Hepatocyte (in vitro differentiated cells): ENCODE measurements around the gene OLFML3.

ENCODE experiments used
- EZH2 ChIP-seq: fragments of 200-600 bp; sonication (generic); IDR thresholded peaks from 2 replicates; pipeline ENCODE4 v1.6.1; 2016; ENCODE audit warnings: antibody characterized with exemption, mild to moderate bottlenecking, borderline replicate concordance
- TF ChIP-seq, protein P1 (sequence below): fragments of 200-600 bp; sonication (generic); IDR thresholded peaks from 2 replicates; pipeline ENCODE4 v1.5.1; 2016; ENCODE audit warnings: antibody characterized with exemption, mild to moderate bottlenecking; ENCODE audit not compliant: poor library complexity

DNA sequence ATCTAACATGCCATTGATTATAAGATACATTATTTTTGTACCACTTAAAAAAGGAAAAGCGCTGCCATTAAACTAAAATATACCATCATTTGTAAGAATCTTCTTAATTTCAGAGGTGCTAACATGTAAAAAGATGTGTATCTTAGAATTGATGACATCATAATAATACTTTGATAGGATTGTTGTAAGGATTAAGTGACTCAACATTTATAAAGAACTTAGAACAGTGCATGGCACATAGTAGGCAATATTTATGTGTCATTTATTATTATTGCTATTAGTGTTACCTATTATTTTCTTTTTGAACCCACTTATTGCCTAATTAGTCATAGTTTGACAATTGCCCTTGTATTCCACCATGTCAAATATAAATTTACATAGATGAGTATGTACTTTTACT, 28.4 kb upstream of the OLFML3 start:
- TF ChIP-seq, protein P1, sequence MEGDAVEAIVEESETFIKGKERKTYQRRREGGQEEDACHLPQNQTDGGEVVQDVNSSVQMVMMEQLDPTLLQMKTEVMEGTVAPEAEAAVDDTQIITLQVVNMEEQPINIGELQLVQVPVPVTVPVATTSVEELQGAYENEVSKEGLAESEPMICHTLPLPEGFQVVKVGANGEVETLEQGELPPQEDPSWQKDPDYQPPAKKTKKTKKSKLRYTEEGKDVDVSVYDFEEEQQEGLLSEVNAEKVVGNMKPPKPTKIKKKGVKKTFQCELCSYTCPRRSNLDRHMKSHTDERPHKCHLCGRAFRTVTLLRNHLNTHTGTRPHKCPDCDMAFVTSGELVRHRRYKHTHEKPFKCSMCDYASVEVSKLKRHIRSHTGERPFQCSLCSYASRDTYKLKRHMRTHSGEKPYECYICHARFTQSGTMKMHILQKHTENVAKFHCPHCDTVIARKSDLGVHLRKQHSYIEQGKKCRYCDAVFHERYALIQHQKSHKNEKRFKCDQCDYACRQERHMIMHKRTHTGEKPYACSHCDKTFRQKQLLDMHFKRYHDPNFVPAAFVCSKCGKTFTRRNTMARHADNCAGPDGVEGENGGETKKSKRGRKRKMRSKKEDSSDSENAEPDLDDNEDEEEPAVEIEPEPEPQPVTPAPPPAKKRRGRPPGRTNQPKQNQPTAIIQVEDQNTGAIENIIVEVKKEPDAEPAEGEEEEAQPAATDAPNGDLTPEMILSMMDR, result no peak
- no peak for TF ChIP-seq EZH2
